ENCODE data around the gene RPF1. TPM values are rescaled to one million over a fixed set of nuclear protein-coding genes. Genes with fewer than 3 reads are reported as not detected.

The RPF1 gene
- total RNA-seq, 1 experiment from 2014 or later, result 23.4 TPM

GRCh38 chr1:84509029-84509428 is 30.0 kb downstream of the RPF1 start:
- Histone ChIP-seq H3K4me3 (no peak overlapping the region), H3K4me2 (no peak overlapping the region), H3K9me2 (ENCODE audit: insufficient read depth) (no peaks in the 10 kb centered on the region), H3K4me1 (replicated peaks; ENCODE audit: insufficient read depth) (peaks cover 12% of the 10 kb centered on the region), H2AFZ (no peak overlapping the region), H3K27ac (no peak overlapping the region), H3K79me2 (ENCODE audit: low read depth) (peaks cover 25% of the 10 kb centered on the region), H3K9me3 (ENCODE audit: insufficient read depth, low read depth) (no peaks in the 10 kb centered on the region; the same call in 1 of the 2 replicates), H3K36me3 (ENCODE audit: low read depth) (no peaks in the 10 kb centered on the region), H3K27me3 (ENCODE audit: insufficient read depth, low read depth) (no peaks in the 10 kb centered on the region), H4K20me1 (ENCODE audit: insufficient read depth) (peaks cover 5% of the 10 kb centered on the region), H3F3A (ENCODE audit: insufficient read depth, low read depth) (peaks cover 22% of the 10 kb centered on the region)
- DNase-seq, result no peak
- no TSS peak for BruUV-seq (replicated peaks)
- ChIA-PET POLR2A (ENCODE audit: unreplicated experiment) (no interaction called here), CTCF (no interaction called here)
- intact Hi-C loops (cut with micrococcal nuclease; ENCODE audit: unreplicated experiment), result loop anchor here (5.0 kb wide), 1 partner anchor 183 kb away; the partner anchor contains the start of gene SSX2IP
- TF ChIP-seq CTCF (conservative IDR thresholded peaks at IDR 0.05), result no peak
- TF ChIP-seq EZH2 (IDR thresholded peaks at IDR 0.05; ENCODE audit: low read depth), result no peak

- BruUV-seq (replicated peaks), result no TSS peak
- Histone ChIP-seq H2AFZ (no peak overlapping the region), H3K4me3 (no peak overlapping the region), H3K4me1 (replicated peaks; ENCODE audit: insufficient read depth) (peaks cover 7% of the 10 kb centered on the region; the same call in 1 of the 2 replicates), H3F3A (ENCODE audit: insufficient read depth, low read depth) (peaks cover 19% of the 10 kb centered on the region), H3K79me2 (ENCODE audit: low read depth) (peaks cover 14% of the 10 kb centered on the region), H3K27ac (no peak overlapping the region), H4K20me1 (ENCODE audit: insufficient read depth) (no peaks in the 10 kb centered on the region), H3K4me2 (no peak overlapping the region), H3K27me3 (ENCODE audit: insufficient read depth, low read depth) (no peaks in the 10 kb centered on the region), H3K9me3 (ENCODE audit: insufficient read depth, low read depth) (no peaks in the 10 kb centered on the region; the same call in 1 of the 2 replicates), H3K36me3 (ENCODE audit: low read depth) (no peaks in the 10 kb centered on the region), H3K9me2 (ENCODE audit: insufficient read depth) (no peaks in the 10 kb centered on the region)
- ChIA-PET POLR2A (ENCODE audit: unreplicated experiment) (no interaction called here), CTCF (no interaction called here)
- TF ChIP-seq CTCF (conservative IDR thresholded peaks at IDR 0.05), result no peak
- TF ChIP-seq EZH2 (IDR thresholded peaks at IDR 0.05; ENCODE audit: low read depth), result no peak
- intact Hi-C loops (cut with micrococcal nuclease; ENCODE audit: unreplicated experiment), result no loop called here
- DNase-seq, result no peak
These were observed 31.1 kb downstream of the RPF1 start for GRCh38 chr1:84510165-84510564.

- Histone ChIP-seq H3K4me2 (no peak overlapping the region), H3K4me3 (no peak overlapping the region), H4K20me1 (ENCODE audit: insufficient read depth) (no peaks in the 10 kb centered on the region), H3K4me1 (replicated peaks; ENCODE audit: insufficient read depth) (peaks cover 7% of the 10 kb centered on the region; the same call in 1 of the 2 replicates), H3K79me2 (ENCODE audit: low read depth) (peaks cover 10% of the 10 kb centered on the region; the same call in 1 of the 2 replicates), H2AFZ (no peak overlapping the region), H3K27ac (no peak overlapping the region), H3K36me3 (ENCODE audit: low read depth) (no peaks in the 10 kb centered on the region), H3K27me3 (ENCODE audit: insufficient read depth, low read depth) (no peaks in the 10 kb centered on the region), H3F3A (ENCODE audit: insufficient read depth, low read depth) (peaks cover 15% of the 10 kb centered on the region), H3K9me2 (ENCODE audit: insufficient read depth) (no peaks in the 10 kb centered on the region), H3K9me3 (ENCODE audit: insufficient read depth, low read depth) (no peaks in the 10 kb centered on the region; the same call in 1 of the 2 replicates)
- ChIA-PET POLR2A (ENCODE audit: unreplicated experiment) (no interaction called here), CTCF (no interaction called here)
- TF ChIP-seq EZH2 (IDR thresholded peaks at IDR 0.05; ENCODE audit: low read depth) (no peak), CTCF (conservative IDR thresholded peaks at IDR 0.05) (no peak)
- DNase-seq, result no peak
- intact Hi-C loops (cut with micrococcal nuclease; ENCODE audit: unreplicated experiment), result no loop called here
- BruUV-seq (replicated peaks), result no TSS peak
These were observed 31.6 kb downstream of the RPF1 start for GRCh38 chr1:84510668-84511067.
